ENCODE results near the gene NR6A1. TPM values are rescaled to one million over a fixed set of nuclear protein-coding genes. Genes with fewer than 3 reads are reported as not detected.

The NR6A1 gene
- polyA plus RNA-seq, 4 donors: 0.66 to 1.9 (median 1.3) TPM

Other genes with a start within 250 kb of the NR6A1 start
- 10 to 100 TPM; 20.6 to 26.3 (median 24.0) TPM for gene OLFML2A, start 5.8 kb upstream of the NR6A1 start, polyA plus RNA-seq (ENCODE audit: insufficient read length in 4 of 4)
- under 1 TPM; 0.19 to 0.31 (median 0.30) TPM for gene WDR38, start 82.1 kb upstream of the NR6A1 start, polyA plus RNA-seq (ENCODE audit: insufficient read length in 4 of 4)
- gene RPL35, start 90.6 kb upstream of the NR6A1 start, polyA plus RNA-seq (ENCODE audit: insufficient read length in 4 of 4): 1,000 to 10,000 TPM in 2 of 4 donors, 100 to 1,000 TPM in 2; 763 to 1,347 (median 976) TPM
- gene ARPC5L, start 90.8 kb upstream of the NR6A1 start, polyA plus RNA-seq (ENCODE audit: insufficient read length in 4 of 4): 10 to 100 TPM; 37.2 to 41.2 (median 38.3) TPM
- 10 to 100 TPM; 14.3 to 17.8 (median 16.5) TPM for gene GOLGA1, start 169.8 kb upstream of the NR6A1 start, polyA plus RNA-seq (ENCODE audit: insufficient read length in 4 of 4)